Measurements from ENCODE around the gene NMT1. TPM values are rescaled to one million over a fixed set of nuclear protein-coding genes. Genes with fewer than 3 reads are reported as not detected.

NMT1 gene
- total RNA-seq, 1 experiment from 2014 or later, result 117 TPM

DNA sequence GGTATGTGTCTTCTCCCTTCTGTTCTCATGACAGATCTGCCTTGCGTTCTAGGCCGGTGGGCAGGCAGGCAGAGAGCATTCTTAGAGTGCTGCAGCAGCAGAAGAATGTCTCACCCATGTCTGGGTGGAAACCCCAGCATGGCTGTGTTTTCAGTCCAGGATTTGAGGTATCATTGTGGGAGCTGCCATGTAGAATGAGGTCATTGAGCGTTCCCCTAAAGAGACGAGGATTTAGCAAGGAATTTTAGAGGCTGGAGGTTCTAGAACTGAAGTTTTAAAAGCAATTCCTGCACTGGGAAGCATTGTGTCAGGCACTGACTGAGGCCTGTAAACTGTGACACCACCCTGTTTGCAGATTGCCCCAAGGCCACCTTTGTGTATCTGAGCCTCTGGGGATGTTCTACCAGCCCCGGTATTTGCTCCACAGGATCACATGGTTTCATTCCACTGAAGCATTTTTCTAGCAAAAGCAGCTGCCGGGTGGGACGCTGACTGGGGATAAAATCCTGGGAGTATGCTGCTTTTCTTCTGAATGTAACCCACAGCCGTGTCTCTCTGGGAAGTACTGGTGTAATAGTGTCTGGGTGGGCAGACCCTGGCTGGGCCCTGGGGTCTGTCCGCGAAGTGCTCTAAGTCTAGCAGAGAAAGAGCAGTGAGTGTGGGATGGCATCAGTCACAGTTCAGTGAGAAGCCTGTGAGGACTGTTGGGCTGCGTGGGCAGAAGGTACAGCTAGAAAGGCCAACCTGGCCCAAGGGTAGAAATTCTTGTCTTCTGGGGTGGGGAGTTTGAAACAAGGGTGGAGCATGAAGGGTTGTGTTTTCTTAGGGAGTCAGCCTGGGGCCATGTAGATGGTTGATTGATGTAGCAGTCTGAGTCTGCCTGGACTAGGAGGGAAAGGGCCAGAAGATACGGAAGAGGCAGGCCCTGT lies 41.0 kb downstream of the NMT1 start:
- H3K9me2 ChIP-seq (replicated peaks; ENCODE audit: low read length), result no peaks in the 10 kb centered on the region
- intact Hi-C loops (cut with micrococcal nuclease), result no loop called here
- no peaks in the 10 kb centered on the region for H3K9me3 ChIP-seq (ENCODE audit: low read length)
- H3K79me2 ChIP-seq (ENCODE audit: low read length), result no peaks in the 10 kb centered on the region
- H3K4me1 ChIP-seq (ENCODE audit: insufficient read depth, low read length), result no peaks in the 10 kb centered on the region
- ChIA-PET POLR2A (ENCODE audit: unreplicated experiment) (no interaction called here), CTCF (no interaction called here)
- DNase-seq (no peak), ATAC-seq (no peak)
- no peak overlapping the region for H2AFZ ChIP-seq (ENCODE audit: low read length)
- H4K20me1 ChIP-seq (ENCODE audit: low read length), result no peaks in the 10 kb centered on the region
- H3K9ac ChIP-seq (ENCODE audit: low read length), result no peak overlapping the region
- peaks cover 78% of the 10 kb centered on the region for H3K36me3 ChIP-seq (ENCODE audit: low read depth, low read length)
- H3K27ac ChIP-seq (ENCODE audit: low read length), result no peak overlapping the region
- H3F3A ChIP-seq (ENCODE audit: low read length, unreplicated experiment), result peaks cover 3% of the 10 kb centered on the region
- BruUV-seq (replicated peaks), result no TSS peak
- H3K4me3 ChIP-seq (ENCODE audit: low read length), result no peak overlapping the region
- H3K27me3 ChIP-seq (ENCODE audit: low read length), result no peaks in the 10 kb centered on the region
- no peak overlapping the region for H3K4me2 ChIP-seq (ENCODE audit: low read length)
- TF ChIP-seq, protein P1, sequence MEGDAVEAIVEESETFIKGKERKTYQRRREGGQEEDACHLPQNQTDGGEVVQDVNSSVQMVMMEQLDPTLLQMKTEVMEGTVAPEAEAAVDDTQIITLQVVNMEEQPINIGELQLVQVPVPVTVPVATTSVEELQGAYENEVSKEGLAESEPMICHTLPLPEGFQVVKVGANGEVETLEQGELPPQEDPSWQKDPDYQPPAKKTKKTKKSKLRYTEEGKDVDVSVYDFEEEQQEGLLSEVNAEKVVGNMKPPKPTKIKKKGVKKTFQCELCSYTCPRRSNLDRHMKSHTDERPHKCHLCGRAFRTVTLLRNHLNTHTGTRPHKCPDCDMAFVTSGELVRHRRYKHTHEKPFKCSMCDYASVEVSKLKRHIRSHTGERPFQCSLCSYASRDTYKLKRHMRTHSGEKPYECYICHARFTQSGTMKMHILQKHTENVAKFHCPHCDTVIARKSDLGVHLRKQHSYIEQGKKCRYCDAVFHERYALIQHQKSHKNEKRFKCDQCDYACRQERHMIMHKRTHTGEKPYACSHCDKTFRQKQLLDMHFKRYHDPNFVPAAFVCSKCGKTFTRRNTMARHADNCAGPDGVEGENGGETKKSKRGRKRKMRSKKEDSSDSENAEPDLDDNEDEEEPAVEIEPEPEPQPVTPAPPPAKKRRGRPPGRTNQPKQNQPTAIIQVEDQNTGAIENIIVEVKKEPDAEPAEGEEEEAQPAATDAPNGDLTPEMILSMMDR (conservative IDR thresholded peaks at IDR 0.05; ENCODE audit: low read depth, low read length), result no peak
- TF ChIP-seq EZH2phosphoT487 (IDR thresholded peaks at IDR 0.05; ENCODE audit: borderline replicate concordance, low read length) (no peak), EZH2 (IDR thresholded peaks at IDR 0.05; ENCODE audit: low read length, unreplicated experiment) (no peak)

DNA sequence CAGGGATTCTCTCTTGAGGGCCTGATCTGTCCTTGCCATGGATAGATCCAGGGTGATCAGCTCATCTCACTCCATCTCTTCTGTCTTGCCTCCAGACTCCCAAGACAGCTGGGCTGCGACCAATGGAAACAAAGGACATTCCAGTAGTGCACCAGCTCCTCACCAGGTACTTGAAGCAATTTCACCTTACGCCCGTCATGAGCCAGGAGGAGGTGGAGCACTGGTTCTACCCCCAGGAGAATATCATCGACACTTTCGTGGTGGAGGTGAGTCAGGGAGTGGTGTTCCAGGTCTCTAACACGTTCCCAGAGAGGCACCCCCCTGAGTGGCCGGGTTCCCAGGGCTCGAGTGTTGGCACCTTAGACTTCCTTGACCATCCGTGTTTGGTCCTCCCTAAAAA lies 41.7 kb downstream of the NMT1 start:
- BruUV-seq (replicated peaks), result no TSS peak
- ChIA-PET CTCF (no interaction called here), POLR2A (ENCODE audit: unreplicated experiment) (no interaction called here)
- Histone ChIP-seq H3K9me3 (ENCODE audit: low read length) (no peaks in the 10 kb centered on the region), H3K4me1 (ENCODE audit: insufficient read depth, low read length) (no peaks in the 10 kb centered on the region), H2AFZ (ENCODE audit: low read length) (no peak overlapping the region), H3F3A (ENCODE audit: low read length, unreplicated experiment) (peaks cover 3% of the 10 kb centered on the region), H3K79me2 (ENCODE audit: low read length) (no peaks in the 10 kb centered on the region), H3K9ac (ENCODE audit: low read length) (no peak overlapping the region), H4K20me1 (ENCODE audit: low read length) (no peaks in the 10 kb centered on the region), H3K4me2 (ENCODE audit: low read length) (no peak overlapping the region), H3K9me2 (replicated peaks; ENCODE audit: low read length) (no peaks in the 10 kb centered on the region), H3K27me3 (ENCODE audit: low read length) (no peaks in the 10 kb centered on the region), H3K36me3 (ENCODE audit: low read depth, low read length) (peaks cover 78% of the 10 kb centered on the region), H3K27ac (ENCODE audit: low read length) (no peak overlapping the region), H3K4me3 (ENCODE audit: low read length) (no peak overlapping the region)
- no peak for DNase-seq
- TF ChIP-seq EZH2phosphoT487 (IDR thresholded peaks at IDR 0.05; ENCODE audit: borderline replicate concordance, low read length), result no peak
- TF ChIP-seq EZH2 (IDR thresholded peaks at IDR 0.05; ENCODE audit: low read length, unreplicated experiment), result no peak
- TF ChIP-seq, protein P1 (conservative IDR thresholded peaks at IDR 0.05; ENCODE audit: low read depth, low read length), result no peak
- intact Hi-C loops (cut with micrococcal nuclease), result no loop called here
- ATAC-seq, result no peak

DNA sequence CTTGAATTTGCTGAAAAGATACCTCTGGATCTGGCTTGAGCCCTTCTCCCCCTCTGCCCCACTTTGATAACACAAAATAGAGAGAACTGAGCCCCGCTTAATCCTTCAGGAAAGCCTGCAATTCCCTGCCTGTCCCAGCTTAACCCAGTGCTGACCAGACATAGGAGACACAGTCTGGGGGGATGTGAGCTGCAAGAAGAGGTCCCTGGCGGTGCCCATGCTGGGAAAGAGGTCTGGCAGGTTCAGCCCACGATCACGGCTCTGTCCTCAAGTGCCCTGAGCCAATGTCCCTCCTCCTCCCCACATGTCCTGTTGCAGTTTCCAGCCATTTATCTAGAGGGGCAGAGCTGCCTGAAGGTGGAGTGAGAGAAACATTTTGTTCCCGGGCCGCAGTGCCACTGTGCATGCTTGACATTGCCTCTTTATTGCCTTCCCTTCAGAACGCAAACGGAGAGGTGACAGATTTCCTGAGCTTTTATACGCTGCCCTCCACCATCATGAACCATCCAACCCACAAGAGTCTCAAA lies 42.2 kb downstream of the NMT1 start:
- no peak overlapping the region for H3K4me2 ChIP-seq (ENCODE audit: low read length)
- H4K20me1 ChIP-seq (ENCODE audit: low read length), result no peaks in the 10 kb centered on the region
- no peak for DNase-seq
- no peak overlapping the region for H3K27ac ChIP-seq (ENCODE audit: low read length)
- TF ChIP-seq EZH2phosphoT487 (IDR thresholded peaks at IDR 0.05; ENCODE audit: borderline replicate concordance, low read length) (no peak), EZH2 (IDR thresholded peaks at IDR 0.05; ENCODE audit: low read length, unreplicated experiment) (no peak)
- TF ChIP-seq, protein P1 (conservative IDR thresholded peaks at IDR 0.05; ENCODE audit: low read depth, low read length), result no peak
- no peak for ATAC-seq
- CTCF ChIA-PET, result no interaction called here
- POLR2A ChIA-PET (ENCODE audit: unreplicated experiment), result no interaction called here
- H3K4me1 ChIP-seq (ENCODE audit: insufficient read depth, low read length), result no peaks in the 10 kb centered on the region
- no TSS peak for BruUV-seq (replicated peaks)
- intact Hi-C loops (cut with micrococcal nuclease), result no loop called here
- H3K4me3 ChIP-seq (ENCODE audit: low read length), result no peak overlapping the region
- no peak overlapping the region for H2AFZ ChIP-seq (ENCODE audit: low read length)
- no peaks in the 10 kb centered on the region for H3K27me3 ChIP-seq (ENCODE audit: low read length)
- no peaks in the 10 kb centered on the region for H3K9me2 ChIP-seq (replicated peaks; ENCODE audit: low read length)
- peaks cover 75% of the 10 kb centered on the region for H3K36me3 ChIP-seq (ENCODE audit: low read depth, low read length)
- H3K9me3 ChIP-seq (ENCODE audit: low read length), result no peaks in the 10 kb centered on the region
- H3K79me2 ChIP-seq (ENCODE audit: low read length), result no peaks in the 10 kb centered on the region
- peaks cover 3% of the 10 kb centered on the region for H3F3A ChIP-seq (ENCODE audit: low read length, unreplicated experiment)
- no peak overlapping the region for H3K9ac ChIP-seq (ENCODE audit: low read length)

All from PC-3 (cell line).